Psoas muscle (tissue), 8 donors: ENCODE measurements around the gene CFAP74. TPM values are rescaled to one million over a fixed set of nuclear protein-coding genes. Genes with fewer than 3 reads are reported as not detected.

Source experiments
- ATAC-seq, 4 donors: fragments of 200-7000 bp; cut with Tn5 transposase; one replicate each; pipeline ENCODE4 v1.9.1; 2020; ENCODE audit warnings: moderate library complexity in 3 of 4, mild to moderate bottlenecking in 2 of 4
- DNase-seq, 2 donors: peaks; one replicate each; pipeline ENCODE4 v3.0.0-alpha.2; 2020
- H3K27ac ChIP-seq: fragments of 200-600 bp; one replicate; pipeline ENCODE4 v1.8.0; 2022
- H3K27me3 ChIP-seq, 3 donors: fragments of 200-600 bp in 1 of 3; one replicate each; pipeline versions ENCODE4 v1.6.1 to v1.8.0; 2013 to 2022; ENCODE audit warnings: low read length in 2 of 3, mild to moderate bottlenecking in 2 of 3, moderate library complexity in 1 of 3; ENCODE audit not compliant: insufficient read depth in 3 of 3
- H3K36me3 ChIP-seq, 2 donors: fragments of 200-600 bp in 1 of 2; one replicate each; pipeline versions ENCODE4 v1.6.1 to v1.8.0; 2013 to 2022; ENCODE audit warnings: low read depth in 1 of 2, mild to moderate bottlenecking in 1 of 2, moderate library complexity in 1 of 2; ENCODE audit not compliant: insufficient read depth in 1 of 2
- H3K4me1 ChIP-seq: fragments of 200-600 bp; one replicate; pipeline ENCODE4 v1.8.0; 2022
- H3K4me3 ChIP-seq: fragments of 200-600 bp; one replicate; pipeline ENCODE4 v1.8.0; 2022; ENCODE audit warnings: mild to moderate bottlenecking
- H3K9me3 ChIP-seq: fragments of 200-600 bp; one replicate; pipeline ENCODE4 v1.8.0; 2022
- CTCF ChIP-seq: fragments of 200-600 bp; IDR thresholded peaks from one replicate; pipeline ENCODE4 v1.8.0; 2022; ENCODE audit warnings: antibody characterized with exemption
- WGBS, 3 donors: extraction: QIAGEN DNeasy Blood & Tissue Kit; methylation state at CpG; one replicate each; pipeline versions ENCODE4 v1.1.6 to v1.1.7; 2013; 5-methylcytosine and 5-hydroxymethylcytosine counted together
- intact Hi-C, 2 donors: fragments of 100-400 bp; cut with DNase I; formaldehyde crosslinking; loops; one replicate each; pipeline versions ENCODE4 v1.11.0 to v1.14.2; 2022
- polyA plus RNA-seq, 3 donors: library from polyadenylated mRNA; stranded (reverse); fragments of 200-250 nt; gene quantifications; one replicate each; pipeline ENCODE4 v1.2.3, GENCODE V29; 2013
- total RNA-seq, 4 donors: library from RNA; stranded (reverse); fragmentation: NEBNext Ultra II Directional in 2 of 4; extraction: Animal tissue kit (Norgen Biotek cat#: 25700) in 2 of 4; gene quantifications; one replicate each; pipeline versions ENCODE4 v1.2.1 to v1.2.4, GENCODE V29; 2021 to 2023
- donor health status: healthy with polysubstance abuse.
- donor health status: DM: no; HTN: no; CAD: no; lungs with moderate emphysema.
- donor health status: Bipolar disorder and iron deficiency.
- donor health status: healthy.
- donor health status: DM: yes; HTN: yes; CAD: no.
- donor health status: DM: no; HTN: no; CAD: no.
- donor health status: DM: no; HTN: no; CAD: no.
- donor health status: DM: yes; HTN: yes; CAD: no.

Gene CFAP74
- total and polyA plus RNA-seq, 7 donors, result 0.01 to 0.05 TPM; not detected in 5

- intact Hi-C loops, result no loop called here
- WGBS, 3 donors, result 74 to 82% (median 81%) methylated on average over 15 of the region's 15 CpGs
- H3K9me3 ChIP-seq, result no peaks in the 10 kb centered on the region
- no peak overlapping the region for H3K4me3 ChIP-seq
- no peaks in the 10 kb centered on the region for H3K36me3 ChIP-seq
- H3K4me1 ChIP-seq, result no peaks in the 10 kb centered on the region
- H3K27me3 ChIP-seq, result peaks cover 0 to 82% (median 15%) of the 10 kb centered on the region in 3 donors
- no peak for DNase-seq
- TF ChIP-seq CTCF, result no peak
- no peak overlapping the region for H3K27ac ChIP-seq
- ATAC-seq, result no peak
Measured at GRCh38 chr1:2014181-2014580, 10.6 kb upstream of the CFAP74 start.

- TF ChIP-seq CTCF, result no peak
- no peaks in the 10 kb centered on the region for H3K9me3 ChIP-seq
- WGBS, 3 donors, result 66 to 70% (median 66%) methylated on average over 27 of the region's 27 CpGs
- ATAC-seq (no peak), DNase-seq (no peak)
- no peaks in the 10 kb centered on the region for H3K36me3 ChIP-seq
- H3K4me1 ChIP-seq, result no peaks in the 10 kb centered on the region
- intact Hi-C loops, result no loop called here
- no peak overlapping the region for H3K4me3 ChIP-seq
- no peak overlapping the region for H3K27ac ChIP-seq
- H3K27me3 ChIP-seq, result peaks cover 0 to 81% (median 15%) of the 10 kb centered on the region in 3 donors
Measured at GRCh38 chr1:2009101-2010053, 5.8 kb upstream of the CFAP74 start.

GRCh38 chr1:2004856-2005255 lies 1.3 kb upstream of the CFAP74 start:
- Histone ChIP-seq H3K27me3 (peaks cover 0 to 90% (median 25%) of the 10 kb centered on the region in 3 donors), H3K36me3 (no peaks in the 10 kb centered on the region), H3K9me3 (no peaks in the 10 kb centered on the region), H3K27ac (no peak overlapping the region), H3K4me1 (no peaks in the 10 kb centered on the region), H3K4me3 (no peak overlapping the region)
- ATAC-seq (no peak), DNase-seq (no peak)
- intact Hi-C loops, result no loop called here
- WGBS, 3 donors, result 66 to 68% (median 68%) methylated on average over 21 of the region's 21 CpGs
- TF ChIP-seq CTCF, result no peak

GRCh38 chr1:2001773-2002411 lies 1.7 kb downstream of the CFAP74 start:
- DNase-seq (no peak), ATAC-seq (no peak)
- intact Hi-C loops, result no loop called here
- H3K27me3 ChIP-seq, result peaks cover 0 to 65% (median 19%) of the 10 kb centered on the region in 3 donors
- no peaks in the 10 kb centered on the region for H3K36me3 ChIP-seq
- WGBS, 3 donors, result 63 to 69% (median 66%) methylated on average over 13 of the region's 13 CpGs
- H3K9me3 ChIP-seq, result no peaks in the 10 kb centered on the region
- no peak overlapping the region for H3K4me3 ChIP-seq
- H3K4me1 ChIP-seq, result no peaks in the 10 kb centered on the region
- no peak overlapping the region for H3K27ac ChIP-seq
- no peak for TF ChIP-seq CTCF
